ENCODE measurements around the gene RANGAP1. TPM values are rescaled to one million over a fixed set of nuclear protein-coding genes. Genes with fewer than 3 reads are reported as not detected.

Gene RANGAP1
- total and polyA plus RNA-seq, 3 donors from 2014 or later = 212 to 319 (median 277) TPM

DNA sequence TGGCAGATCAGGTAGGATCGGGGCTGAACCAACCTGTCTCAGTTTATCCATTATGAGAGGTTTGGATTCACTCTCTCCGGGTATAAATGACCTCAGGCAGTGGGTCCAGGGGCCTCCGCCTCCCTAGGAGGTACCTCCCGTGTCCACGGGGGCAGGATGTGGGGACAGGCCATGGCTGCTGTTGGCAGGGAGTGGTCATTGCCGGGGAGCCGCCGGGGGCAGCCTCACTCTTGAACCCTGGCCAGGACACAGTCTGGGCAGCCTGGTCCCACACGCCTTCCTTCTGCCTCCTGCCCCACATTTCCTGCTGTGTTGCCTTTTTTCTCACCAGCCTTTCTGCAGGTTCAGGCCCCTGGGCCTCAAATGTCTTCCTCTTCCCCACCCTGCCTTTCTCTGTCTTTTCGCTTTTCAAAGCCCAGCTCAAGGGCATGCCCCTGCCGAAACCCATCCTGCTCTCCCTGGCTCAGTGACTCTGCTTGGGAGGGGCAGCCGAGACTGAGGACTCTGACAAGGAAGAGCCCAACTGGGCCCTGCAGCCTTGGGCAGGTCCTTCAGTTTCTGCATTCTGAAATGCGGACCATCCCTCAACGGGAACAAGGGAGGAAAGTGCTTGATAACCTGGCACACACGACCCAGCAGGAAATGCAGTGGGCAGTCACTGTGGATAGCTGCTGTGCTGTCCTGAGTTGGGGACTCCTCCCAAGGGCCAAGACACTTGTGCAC is 46.4 kb upstream of the RANGAP1 start:
- Histone ChIP-seq H3K4me3 (no peak overlapping the region), H3K9me3 (no peaks in the 10 kb centered on the region), H3K36me3 (ENCODE audit: low read depth, missing control alignments) (no peaks in the 10 kb centered on the region), H3K27me3 (no peaks in the 10 kb centered on the region), H3K27ac (no peak overlapping the region), H3K4me1 (peaks cover under 1% of the 10 kb centered on the region)
- intact Hi-C loops (cut with DNase I; ENCODE audit: low total_unique reads) = no loop called here
- DNase-seq = no peak
- TF ChIP-seq POLR2A (IDR thresholded peaks at IDR 0.05) = no peak
- TF ChIP-seq, protein P1, sequence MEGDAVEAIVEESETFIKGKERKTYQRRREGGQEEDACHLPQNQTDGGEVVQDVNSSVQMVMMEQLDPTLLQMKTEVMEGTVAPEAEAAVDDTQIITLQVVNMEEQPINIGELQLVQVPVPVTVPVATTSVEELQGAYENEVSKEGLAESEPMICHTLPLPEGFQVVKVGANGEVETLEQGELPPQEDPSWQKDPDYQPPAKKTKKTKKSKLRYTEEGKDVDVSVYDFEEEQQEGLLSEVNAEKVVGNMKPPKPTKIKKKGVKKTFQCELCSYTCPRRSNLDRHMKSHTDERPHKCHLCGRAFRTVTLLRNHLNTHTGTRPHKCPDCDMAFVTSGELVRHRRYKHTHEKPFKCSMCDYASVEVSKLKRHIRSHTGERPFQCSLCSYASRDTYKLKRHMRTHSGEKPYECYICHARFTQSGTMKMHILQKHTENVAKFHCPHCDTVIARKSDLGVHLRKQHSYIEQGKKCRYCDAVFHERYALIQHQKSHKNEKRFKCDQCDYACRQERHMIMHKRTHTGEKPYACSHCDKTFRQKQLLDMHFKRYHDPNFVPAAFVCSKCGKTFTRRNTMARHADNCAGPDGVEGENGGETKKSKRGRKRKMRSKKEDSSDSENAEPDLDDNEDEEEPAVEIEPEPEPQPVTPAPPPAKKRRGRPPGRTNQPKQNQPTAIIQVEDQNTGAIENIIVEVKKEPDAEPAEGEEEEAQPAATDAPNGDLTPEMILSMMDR (IDR thresholded peaks at IDR 0.05) = no peak
- WGBS, 2 donors = 85 to 86% methylated on average over 11 to 15 of the region's 15 CpGs

- no peaks in the 10 kb centered on the region for H3K27me3 ChIP-seq
- 93 to 95% methylated on average over 6 to 7 of the region's 7 CpGs for WGBS, 2 donors
- H3K36me3 ChIP-seq (ENCODE audit: low read depth, missing control alignments) = no peaks in the 10 kb centered on the region
- no peaks in the 10 kb centered on the region for H3K9me3 ChIP-seq
- intact Hi-C loops (cut with DNase I; ENCODE audit: low total_unique reads) = no loop called here
- no peak overlapping the region for H3K27ac ChIP-seq
- no peak overlapping the region for H3K4me3 ChIP-seq
- no peak for TF ChIP-seq POLR2A (IDR thresholded peaks at IDR 0.05)
- TF ChIP-seq, protein P1 (IDR thresholded peaks at IDR 0.05) = no peak
- H3K4me1 ChIP-seq = peaks cover 16% of the 10 kb centered on the region
- DNase-seq = no peak
Observed at GRCh38 chr22:41330169-41330568, 44.2 kb upstream of the RANGAP1 start.

DNA sequence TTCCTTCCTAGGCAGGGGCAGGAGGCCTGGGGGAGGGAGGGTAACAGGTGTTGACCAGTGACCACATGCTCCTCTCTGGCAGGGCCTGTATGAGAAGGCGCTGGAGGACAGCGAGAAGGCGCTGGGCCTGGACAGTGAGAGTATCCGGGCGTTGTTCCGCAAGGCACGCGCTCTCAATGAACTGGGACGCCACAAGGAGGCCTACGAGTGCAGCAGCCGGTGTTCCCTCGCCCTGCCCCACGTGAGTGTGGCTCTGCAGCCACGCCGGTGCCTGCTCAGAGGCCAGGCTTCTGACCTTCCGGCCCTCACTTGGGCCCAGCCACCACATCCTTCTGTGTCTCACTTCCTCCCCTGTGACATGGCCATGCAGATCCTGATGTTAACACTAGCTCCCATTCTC is 41.1 kb upstream of the RANGAP1 start:
- H3K4me1 ChIP-seq = peaks cover 24% of the 10 kb centered on the region
- no peak for TF ChIP-seq POLR2A (IDR thresholded peaks at IDR 0.05)
- TF ChIP-seq, protein P1 (IDR thresholded peaks at IDR 0.05) = peak in 2 of 3 experiments; percentile 8 to 37
- peak overlapping the region; percentile 5 to 64 for H3K27ac ChIP-seq
- no peaks in the 10 kb centered on the region for H3K27me3 ChIP-seq
- peak; percentile 86 for DNase-seq
- 49 to 78% methylated on average over 13 to 16 of the region's 16 CpGs for WGBS, 2 donors
- intact Hi-C loops (cut with DNase I; ENCODE audit: low total_unique reads) = no loop called here
- no peaks in the 10 kb centered on the region for H3K36me3 ChIP-seq (ENCODE audit: low read depth, missing control alignments)
- no peaks in the 10 kb centered on the region for H3K9me3 ChIP-seq
- H3K4me3 ChIP-seq = no peak overlapping the region

GRCh38 chr22:41324821-41325528 is 39.0 kb upstream of the RANGAP1 start:
- Histone ChIP-seq H3K36me3 (ENCODE audit: low read depth, missing control alignments) (no peaks in the 10 kb centered on the region), H3K9me3 (no peaks in the 10 kb centered on the region), H3K4me1 (peaks cover 24% of the 10 kb centered on the region), H3K27me3 (no peaks in the 10 kb centered on the region), H3K27ac (peak overlapping the region in 1 of 2 donors; percentile 12), H3K4me3 (no peak overlapping the region)
- intact Hi-C loops (cut with DNase I; ENCODE audit: low total_unique reads) = no loop called here
- no peak for DNase-seq
- TF ChIP-seq, protein P1 (IDR thresholded peaks at IDR 0.05) = no peak
- no peak for TF ChIP-seq POLR2A (IDR thresholded peaks at IDR 0.05)
- WGBS, 2 donors = 84 to 90% methylated on average over 4 to 5 of the region's 5 CpGs
